ENCODE results near the gene COL8A2.

The COL8A2 gene

GRCh38 chr1:36076979-36077573, 47.9 kb downstream of the COL8A2 start:
- no peak for DNase-seq
- no peaks in the 10 kb centered on the region for H3K9me3 ChIP-seq (ENCODE audit: severe bottlenecking)
- TF ChIP-seq CTCF (IDR thresholded peaks at IDR 0.05; ENCODE audit: low read depth, low read length): no peak
- H3K27me3 ChIP-seq (ENCODE audit: insufficient read depth, low read depth, severe bottlenecking): no peaks in the 10 kb centered on the region
- H3K27ac ChIP-seq: no peak overlapping the region
- H3K4me3 ChIP-seq (ENCODE audit: low read depth, low read length): no peak overlapping the region
- H3K36me3 ChIP-seq: no peaks in the 10 kb centered on the region

- no peak for DNase-seq
- no peaks in the 10 kb centered on the region for H3K9me3 ChIP-seq (ENCODE audit: severe bottlenecking)
- H3K27me3 ChIP-seq (ENCODE audit: insufficient read depth, low read depth, severe bottlenecking): no peaks in the 10 kb centered on the region
- no peak overlapping the region for H3K4me3 ChIP-seq (ENCODE audit: low read depth, low read length)
- no peaks in the 10 kb centered on the region for H3K36me3 ChIP-seq
- H3K27ac ChIP-seq: no peak overlapping the region
- TF ChIP-seq CTCF (IDR thresholded peaks at IDR 0.05; ENCODE audit: low read depth, low read length): no peak
Measured at GRCh38 chr1:36070349-36070748, 54.7 kb downstream of the COL8A2 start.

GRCh38 chr1:36068866-36069265, 56.2 kb downstream of the COL8A2 start:
- H3K9me3 ChIP-seq (ENCODE audit: severe bottlenecking): no peaks in the 10 kb centered on the region
- H3K27me3 ChIP-seq (ENCODE audit: insufficient read depth, low read depth, severe bottlenecking): no peaks in the 10 kb centered on the region
- no peak overlapping the region for H3K27ac ChIP-seq
- no peak for DNase-seq
- no peak for TF ChIP-seq CTCF (IDR thresholded peaks at IDR 0.05; ENCODE audit: low read depth, low read length)
- no peaks in the 10 kb centered on the region for H3K36me3 ChIP-seq
- no peak overlapping the region for H3K4me3 ChIP-seq (ENCODE audit: low read depth, low read length)

- no peaks in the 10 kb centered on the region for H3K27me3 ChIP-seq (ENCODE audit: insufficient read depth, low read depth, severe bottlenecking)
- no peak overlapping the region for H3K27ac ChIP-seq
- no peak overlapping the region for H3K4me3 ChIP-seq (ENCODE audit: low read depth, low read length)
- DNase-seq: no peak
- H3K9me3 ChIP-seq (ENCODE audit: severe bottlenecking): no peaks in the 10 kb centered on the region
- no peak for TF ChIP-seq CTCF (IDR thresholded peaks at IDR 0.05; ENCODE audit: low read depth, low read length)
- no peaks in the 10 kb centered on the region for H3K36me3 ChIP-seq
Measured at GRCh38 chr1:36067871-36068270, 57.2 kb downstream of the COL8A2 start.

GRCh38 chr1:36062315-36062714, 62.7 kb downstream of the COL8A2 start:
- no peak for DNase-seq
- no peak for TF ChIP-seq CTCF (IDR thresholded peaks at IDR 0.05; ENCODE audit: low read depth, low read length)
- Histone ChIP-seq H3K27me3 (ENCODE audit: insufficient read depth, low read depth, severe bottlenecking) (no peaks in the 10 kb centered on the region), H3K9me3 (ENCODE audit: severe bottlenecking) (no peaks in the 10 kb centered on the region), H3K27ac (no peak overlapping the region), H3K36me3 (no peaks in the 10 kb centered on the region), H3K4me3 (ENCODE audit: low read depth, low read length) (no peak overlapping the region)

GRCh38 chr1:36055706-36056105, 69.3 kb downstream of the COL8A2 start:
- no peak for TF ChIP-seq CTCF (IDR thresholded peaks at IDR 0.05; ENCODE audit: low read depth, low read length)
- Histone ChIP-seq H3K9me3 (ENCODE audit: severe bottlenecking) (no peaks in the 10 kb centered on the region), H3K27me3 (ENCODE audit: insufficient read depth, low read depth, severe bottlenecking) (no peaks in the 10 kb centered on the region), H3K4me3 (ENCODE audit: low read depth, low read length) (no peak overlapping the region), H3K27ac (no peak overlapping the region), H3K36me3 (peaks cover 3% of the 10 kb centered on the region; the same call in 1 of the 2 replicates)
- DNase-seq: no peak

All from WERI-Rb-1 (cell line).